ENCODE data around the gene GRID1.
A peak's percentile ranks its signal among the peaks of the same experiment; 100 is the strongest.

Gene GRID1

GRCh38 chr10:86226781-86227201 is 139.8 kb downstream of the GRID1 start:
- Histone ChIP-seq H3K36me3 (replicated peaks; ENCODE audit: insufficient read depth, low read length) (no peaks in the 10 kb centered on the region), H3K4me3 (ENCODE audit: low read length) (no peak overlapping the region), H3K4me1 (ENCODE audit: low read length) (no peaks in the 10 kb centered on the region), H3K9me3 (replicated peaks; ENCODE audit: insufficient read depth, low read length) (no peaks in the 10 kb centered on the region), H3K4me2 (ENCODE audit: low read depth, low read length) (no peak overlapping the region), H3K9me2 (replicated peaks; ENCODE audit: insufficient read depth, low read length) (no peaks in the 10 kb centered on the region), H3K27me3 (replicated peaks; ENCODE audit: insufficient read depth, low read length) (no peaks in the 10 kb centered on the region), H3F3A (ENCODE audit: insufficient read depth, low read length) (no peaks in the 10 kb centered on the region), H3K79me2 (ENCODE audit: low read length) (no peaks in the 10 kb centered on the region), H3K9ac (ENCODE audit: low read length) (no peak overlapping the region), H2AFZ (ENCODE audit: low read length) (no peak overlapping the region), H4K20me1 (ENCODE audit: insufficient read depth, low read length) (no peaks in the 10 kb centered on the region), H3K27ac (ENCODE audit: low read length) (no peak overlapping the region)
- no peak for DNase-seq
- TF ChIP-seq EZH2phosphoT487 (IDR thresholded peaks at IDR 0.05; ENCODE audit: low read length) (no peak), CTCF (IDR thresholded peaks at IDR 0.05; ENCODE audit: low read length) (no peak), EZH2 (optimal IDR thresholded peaks at IDR 0.05; ENCODE audit: low read depth, low read length) (no peak)

- Histone ChIP-seq H3K36me3 (replicated peaks; ENCODE audit: insufficient read depth, low read length) (no peaks in the 10 kb centered on the region), H3K9ac (ENCODE audit: low read length) (no peak overlapping the region), H3K4me1 (ENCODE audit: low read length) (no peaks in the 10 kb centered on the region), H3K27ac (ENCODE audit: low read length) (no peak overlapping the region), H3K4me2 (ENCODE audit: low read depth, low read length) (no peak overlapping the region), H3K9me2 (replicated peaks; ENCODE audit: insufficient read depth, low read length) (no peaks in the 10 kb centered on the region), H3K4me3 (ENCODE audit: low read length) (no peak overlapping the region), H3F3A (ENCODE audit: insufficient read depth, low read length) (no peaks in the 10 kb centered on the region), H3K9me3 (replicated peaks; ENCODE audit: insufficient read depth, low read length) (no peaks in the 10 kb centered on the region), H3K27me3 (replicated peaks; ENCODE audit: insufficient read depth, low read length) (no peaks in the 10 kb centered on the region), H3K79me2 (ENCODE audit: low read length) (no peaks in the 10 kb centered on the region), H2AFZ (ENCODE audit: low read length) (no peak overlapping the region), H4K20me1 (ENCODE audit: insufficient read depth, low read length) (no peaks in the 10 kb centered on the region)
- no peak for TF ChIP-seq EZH2 (optimal IDR thresholded peaks at IDR 0.05; ENCODE audit: low read depth, low read length)
- no peak for TF ChIP-seq CTCF (IDR thresholded peaks at IDR 0.05; ENCODE audit: low read length)
- TF ChIP-seq EZH2phosphoT487 (IDR thresholded peaks at IDR 0.05; ENCODE audit: low read length): no peak
- no peak for DNase-seq
These were observed 140.6 kb downstream of the GRID1 start for GRCh38 chr10:86226016-86226415.

- peak; percentile 24 for DNase-seq
- Histone ChIP-seq H4K20me1 (ENCODE audit: insufficient read depth, low read length) (no peaks in the 10 kb centered on the region), H3K27me3 (replicated peaks; ENCODE audit: insufficient read depth, low read length) (no peaks in the 10 kb centered on the region), H3K4me3 (ENCODE audit: low read length) (no peak overlapping the region), H3K4me2 (ENCODE audit: low read depth, low read length) (no peak overlapping the region), H3K9ac (ENCODE audit: low read length) (no peak overlapping the region), H3K79me2 (ENCODE audit: low read length) (no peaks in the 10 kb centered on the region), H3K9me2 (replicated peaks; ENCODE audit: insufficient read depth, low read length) (no peaks in the 10 kb centered on the region), H3K9me3 (replicated peaks; ENCODE audit: insufficient read depth, low read length) (no peaks in the 10 kb centered on the region), H3K36me3 (replicated peaks; ENCODE audit: insufficient read depth, low read length) (no peaks in the 10 kb centered on the region), H3K27ac (ENCODE audit: low read length) (no peak overlapping the region), H2AFZ (ENCODE audit: low read length) (no peak overlapping the region), H3K4me1 (ENCODE audit: low read length) (no peaks in the 10 kb centered on the region), H3F3A (ENCODE audit: insufficient read depth, low read length) (no peaks in the 10 kb centered on the region)
- no peak for TF ChIP-seq EZH2 (optimal IDR thresholded peaks at IDR 0.05; ENCODE audit: low read depth, low read length)
- TF ChIP-seq EZH2phosphoT487 (IDR thresholded peaks at IDR 0.05; ENCODE audit: low read length): no peak
- no peak for TF ChIP-seq CTCF (IDR thresholded peaks at IDR 0.05; ENCODE audit: low read length)
These were observed 141.4 kb downstream of the GRID1 start for GRCh38 chr10:86225103-86225782.
